IMR-90 (cell line): Measurements from ENCODE around the gene C20orf173. TPM values are rescaled to one million over a fixed set of nuclear protein-coding genes. Genes with fewer than 3 reads are reported as not detected.

Experiments used
- ATAC-seq: fragments of 200-7000 bp; cut with Tn5 transposase; 2 replicates; pipeline ENCODE4 v1.9.1; 2020; ENCODE audit warnings: low read depth, mild to moderate bottlenecking, moderate library complexity
- BruUV-seq: library from RNA; stranded (reverse); fragments of 400-500 nt; replicated peaks from 2 replicates; lab custom pipeline; 2021; lab: Mats Ljungman, UMichigan
- CTCF ChIA-PET: fragments of 300-600 bp; formaldehyde crosslinking; extraction: SDS; loops from one replicate; lab custom pipeline; 2021; ENCODE audit warnings: antibody characterized with exemption; lab: Yijun Ruan, JAX
- POLR2A ChIA-PET: fragments of 300-600 bp; sonication (Branson Sonifier 250); formaldehyde crosslinking; loops from one replicate; lab custom pipeline; 2022; ENCODE audit warnings: antibody characterized with exemption; ENCODE audit not compliant: unreplicated experiment; lab: Charles Lee
- DNase-seq: peaks from one replicate; pipeline ENCODE4 v3.0.0; 2013
- H2AFZ ChIP-seq: replicated peaks from 2 replicates; pipeline ENCODE3; 2013; ENCODE audit warnings: low read length, mild to moderate bottlenecking; ENCODE audit not compliant: poor library complexity
- H2AK5ac ChIP-seq: 2 replicates; pipeline ENCODE4 v1.6.1; 2013; ENCODE audit warnings: low read depth, low read length, inconsistent platforms
- H2AK9ac ChIP-seq: replicated peaks from 2 replicates; pipeline ENCODE3; 2013; ENCODE audit warnings: mild to moderate bottlenecking, low read depth, low read length, moderate library complexity; ENCODE audit not compliant: poor library complexity
- H2BK120ac ChIP-seq: 2 replicates; pipeline ENCODE4 v1.6.1; 2013; ENCODE audit warnings: low read depth, low read length, inconsistent platforms
- H2BK15ac ChIP-seq: 3 replicates; pipeline ENCODE4 v1.6.1; 2013; ENCODE audit warnings: low read depth, low read length, inconsistent platforms
- H2BK20ac ChIP-seq: 2 replicates; pipeline ENCODE4 v1.6.1; 2013; ENCODE audit warnings: low read depth, mild to moderate bottlenecking, inconsistent platforms, low read length, moderate library complexity
- H2BK5ac ChIP-seq: 2 replicates; pipeline ENCODE4 v1.6.1; 2013; ENCODE audit warnings: mild to moderate bottlenecking, low read depth, low read length, inconsistent platforms; ENCODE audit not compliant: poor library complexity, severe bottlenecking
- H3K14ac ChIP-seq: replicated peaks from 2 replicates; pipeline ENCODE4 v1.6.1; 2013; ENCODE audit warnings: low read depth, low read length, inconsistent platforms
- H3K18ac ChIP-seq: 2 replicates; pipeline ENCODE4 v1.6.1; 2013; ENCODE audit warnings: low read depth, low read length, control low read depth
- H3K23ac ChIP-seq: 2 replicates; pipeline ENCODE4 v1.6.1; 2013; ENCODE audit warnings: low read depth, low read length, inconsistent platforms
- H3K27ac ChIP-seq: 2 replicates; pipeline ENCODE4 v1.5.1; 2013; ENCODE audit warnings: mild to moderate bottlenecking, control low read depth, low read length; ENCODE audit not compliant: insufficient read depth
- H3K27me3 ChIP-seq: 2 replicates; pipeline ENCODE4 v1.6.1; 2013; ENCODE audit warnings: low read length; ENCODE audit not compliant: control insufficient read depth, insufficient read depth
- H3K36me3 ChIP-seq: 2 replicates; pipeline ENCODE4 v1.6.1; 2013; ENCODE audit warnings: low read length, mixed read lengths; ENCODE audit not compliant: control insufficient read depth, insufficient read depth
- H3K4ac ChIP-seq: 2 replicates; pipeline ENCODE4 v1.6.1; 2013; ENCODE audit warnings: low read depth, low read length, inconsistent platforms
- H3K4me1 ChIP-seq: 2 replicates; pipeline ENCODE4 v1.6.1; 2013; ENCODE audit warnings: low read length, mixed read lengths; ENCODE audit not compliant: control insufficient read depth, insufficient read depth
- H3K4me2 ChIP-seq: 2 replicates; pipeline ENCODE4 v1.6.1; 2013; ENCODE audit warnings: low read depth, mild to moderate bottlenecking, control low read depth, low read length, moderate library complexity
- H3K4me3 ChIP-seq: 2 replicates; pipeline ENCODE4 v1.5.1; 2013; ENCODE audit warnings: low read depth, mild to moderate bottlenecking, control low read depth, low read length, moderate library complexity; ENCODE audit not compliant: insufficient read depth
- H3K56ac ChIP-seq: 2 replicates; pipeline ENCODE4 v1.6.1; 2013; ENCODE audit warnings: low read length, inconsistent platforms; ENCODE audit not compliant: insufficient read depth; ENCODE audit errors: extremely low read depth
- H3K79me1 ChIP-seq, 2 experiments: 2 replicates each; pipeline ENCODE4 v1.6.1; 2013; ENCODE audit warnings: low read length in 2 of 2, inconsistent platforms in 1 of 2, low read depth in 1 of 2
- H3K9ac ChIP-seq: 2 replicates; pipeline ENCODE4 v1.6.1; 2013; ENCODE audit warnings: low read depth, low read length, control low read depth
- H3K9me1 ChIP-seq: 2 replicates; pipeline ENCODE4 v1.6.1; 2013; ENCODE audit warnings: low read length, inconsistent platforms; ENCODE audit not compliant: insufficient read depth
- H3K9me3 ChIP-seq: 2 replicates; pipeline ENCODE4 v1.6.1; 2013; ENCODE audit warnings: low read length; ENCODE audit not compliant: control insufficient read depth, insufficient read depth
- H4K20me1 ChIP-seq: 2 replicates; pipeline ENCODE4 v1.6.1; 2013; ENCODE audit warnings: low read length, inconsistent platforms; ENCODE audit not compliant: insufficient read depth
- H4K5ac ChIP-seq: 2 replicates; pipeline ENCODE4 v1.6.1; 2013; ENCODE audit warnings: mild to moderate bottlenecking, low read depth, low read length, control low read depth
- H4K8ac ChIP-seq, 2 experiments: 2 replicates each; pipeline ENCODE4 v1.6.1; 2013; ENCODE audit warnings: low read depth in 2 of 2, low read length in 2 of 2, control low read depth in 1 of 2, inconsistent platforms in 1 of 2
- H4K91ac ChIP-seq: 2 replicates; pipeline ENCODE4 v1.6.1; 2013; ENCODE audit warnings: low read depth, low read length, inconsistent platforms; ENCODE audit not compliant: insufficient read depth
- ELK1 ChIP-seq: fragments of 150-350 bp; IDR thresholded peaks from 2 replicates; pipeline ENCODE4 v1.6.1; 2016; ENCODE audit warnings: low read depth, mild to moderate bottlenecking, low read length, moderate library complexity, borderline replicate concordance
- RCOR1 ChIP-seq: IDR thresholded peaks from 2 replicates; pipeline ENCODE4 v1.6.1; 2012; ENCODE audit warnings: mild to moderate bottlenecking, low read length, improper control_type of control experiment; ENCODE audit not compliant: insufficient replicate concordance
- WGBS, 2 experiments: methylation state at CpG; one replicate each; pipeline versions ENCODE4 v1.1.5 to v1.1.7; 2013; ENCODE audit warnings: missing lambda C conversion rate in 2 of 2; ENCODE audit not compliant: insufficient read length in 1 of 2; ENCODE audit errors: extremely low coverage in 2 of 2; 5-methylcytosine and 5-hydroxymethylcytosine counted together
- dilution Hi-C: fragments of 300-500 bp; cut with HindIII; formaldehyde crosslinking; loops from one replicate; pipeline ENCODE4 v1.14.3; 2018; ENCODE audit warnings: low sequenced_read_pairs; ENCODE audit not compliant: unreplicated experiment
- in situ Hi-C: fragments of 300-500 bp; cut with MboI; formaldehyde crosslinking; loops from 3 replicates; pipeline ENCODE4 v1.14.3; 2019; ENCODE audit warnings: low sequenced_read_pairs, inconsistent platforms, mixed read lengths
- intact Hi-C: fragments of 100-400 bp; cut with micrococcal nuclease; formaldehyde crosslinking; loops from 2 replicates; pipeline ENCODE4 v1.10.0; 2022
- polyA plus RNA-seq, 3 experiments: library from polyadenylated mRNA; depleted of rRNA; stranded (reverse); fragments of >200 nt; gene quantifications; 2 replicates each; pipeline ENCODE4 v1.2.3, GENCODE V29; 2012; ENCODE audit warnings: low replicate concordance in 1 of 3
- total RNA-seq: library from RNA; depleted of rRNA; stranded (reverse); fragments of >200 nt; gene quantifications from 2 replicates; pipeline ENCODE4 v1.2.3, GENCODE V29; 2012

C20orf173 gene
- total and polyA plus RNA-seq, 2 of the 4 experiments (the other 2 are of a cell fraction) = not detected

GRCh38 chr20:35503281-35503680 is 26.2 kb downstream of the C20orf173 start:
- no peak overlapping the region for H3K4ac ChIP-seq
- no peak overlapping the region for H2AK5ac ChIP-seq
- in situ Hi-C loops (loop anchor here (25.0 kb wide), 1 partner anchor 409 kb away; no protein-coding TSS in a partner anchor), intact Hi-C loops (no loop called here), dilution Hi-C loops (no loop called here)
- DNase-seq (no peak), ATAC-seq (no peak)
- H2BK15ac ChIP-seq = no peak overlapping the region
- H2BK120ac ChIP-seq = no peak overlapping the region
- no peak overlapping the region for H2BK20ac ChIP-seq
- no peak for TF ChIP-seq ELK1
- no peak for TF ChIP-seq RCOR1
- no peak overlapping the region for H3K14ac ChIP-seq
- no peaks in the 10 kb centered on the region for H3K9me3 ChIP-seq
- peaks cover 7% of the 10 kb centered on the region; the same call in 1 of the 2 replicates for H3K4me1 ChIP-seq
- POLR2A ChIA-PET = interaction anchor here (0.5 kb wide), 1 partner anchor 18 kb away, joined by 3 read pairs; no protein-coding TSS in a partner anchor
- H3K9ac ChIP-seq = no peak overlapping the region
- peaks cover 0 to 19% of the 10 kb centered on the region in 2 experiments; a peak in 2 of 4 replicates for H3K79me1 ChIP-seq
- no peak overlapping the region for H4K8ac ChIP-seq
- no peaks in the 10 kb centered on the region for H3K27me3 ChIP-seq
- no peak overlapping the region for H3K4me3 ChIP-seq
- H3K56ac ChIP-seq = no peak overlapping the region
- H3K23ac ChIP-seq = no peak overlapping the region
- no peak overlapping the region for H4K91ac ChIP-seq
- H4K20me1 ChIP-seq = peaks cover 26% of the 10 kb centered on the region
- no TSS peak for BruUV-seq
- no peak overlapping the region for H2AK9ac ChIP-seq
- H2AFZ ChIP-seq = no peak overlapping the region
- peaks cover 71% of the 10 kb centered on the region for H3K36me3 ChIP-seq
- no peak overlapping the region for H2BK5ac ChIP-seq
- H3K4me2 ChIP-seq = no peak overlapping the region
- peaks cover 16% of the 10 kb centered on the region for H3K9me1 ChIP-seq
- CTCF ChIA-PET = interaction anchor here (0.5 kb wide), 1 partner anchor 64 kb away, joined by 3 read pairs; no protein-coding TSS in a partner anchor
- no peak overlapping the region for H4K5ac ChIP-seq
- no peak overlapping the region for H3K27ac ChIP-seq
- H3K18ac ChIP-seq = no peak overlapping the region
- WGBS, 2 experiments = 97% methylated on average over 4 of the region's 10 CpGs; no CpG with 5 or more reads in 1 of the 2 experiments
